IPS DF 6.9 (cell line): ENCODE data around the gene CTNNA3.
"Not testable (repeated sequence)": the region's sequence is repeated elsewhere in the genome, so short reads cannot be mapped to it uniquely, and the experiment has no call there.

ENCODE experiments used
- DNase-seq: peaks from one replicate; pipeline ENCODE4 v3.0.0-alpha.2; 2013; ENCODE audit warnings: low read depth, low spot score
- H3K27ac ChIP-seq: one replicate; pipeline ENCODE4 v1.5.1; 2013; ENCODE audit warnings: low read length, control low read depth
- H3K27me3 ChIP-seq: 2 replicates; pipeline ENCODE4 v1.6.1; 2013; ENCODE audit warnings: mild to moderate bottlenecking, low read length; ENCODE audit not compliant: control insufficient read depth, insufficient read depth
- H3K36me3 ChIP-seq: 2 replicates; pipeline ENCODE4 v1.6.1; 2013; ENCODE audit warnings: low read length; ENCODE audit not compliant: control insufficient read depth, insufficient read depth
- H3K4me1 ChIP-seq: 2 replicates; pipeline ENCODE4 v1.6.1; 2013; ENCODE audit warnings: low read length; ENCODE audit not compliant: control insufficient read depth, insufficient read depth
- H3K4me3 ChIP-seq: 2 replicates; pipeline ENCODE4 v1.5.1; 2013; ENCODE audit warnings: mild to moderate bottlenecking, low read length
- H3K9me3 ChIP-seq: 2 replicates; pipeline ENCODE4 v1.6.1; 2013; ENCODE audit warnings: low read length, inconsistent platforms; ENCODE audit not compliant: control insufficient read depth, insufficient read depth
- WGBS: extraction: QIAGEN DNeasy Blood & Tissue Kit; methylation state at CpG from one replicate; pipeline ENCODE4 v1.1.7; 2013; ENCODE audit warnings: mixed read lengths, missing lambda C conversion rate; ENCODE audit not compliant: insufficient read length, insufficient coverage; 5-methylcytosine and 5-hydroxymethylcytosine counted together

The CTNNA3 gene

DNA sequence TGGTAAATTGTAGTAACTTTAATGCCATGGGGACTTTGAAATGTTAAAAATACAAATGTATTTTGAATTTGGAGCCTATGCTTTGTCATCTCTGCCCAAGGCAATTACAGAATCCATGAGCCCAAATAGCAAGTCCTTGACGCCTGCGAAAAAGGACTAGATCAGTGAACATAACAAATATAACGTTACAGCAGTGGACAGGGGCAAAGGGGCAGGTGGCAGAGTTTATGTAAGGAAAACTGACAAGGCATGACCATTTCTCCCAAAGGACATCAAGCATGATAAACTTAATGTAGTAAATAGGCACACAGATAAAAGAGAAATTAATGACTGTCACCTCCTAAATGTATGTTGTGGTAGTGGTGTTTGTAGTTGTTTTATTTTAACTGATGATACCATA lies 473.1 kb downstream of the CTNNA3 start:
- H3K9me3 ChIP-seq = no peaks in the 10 kb centered on the region
- no CpG with 5 or more reads among the region's 3 CpGs for WGBS

DNA sequence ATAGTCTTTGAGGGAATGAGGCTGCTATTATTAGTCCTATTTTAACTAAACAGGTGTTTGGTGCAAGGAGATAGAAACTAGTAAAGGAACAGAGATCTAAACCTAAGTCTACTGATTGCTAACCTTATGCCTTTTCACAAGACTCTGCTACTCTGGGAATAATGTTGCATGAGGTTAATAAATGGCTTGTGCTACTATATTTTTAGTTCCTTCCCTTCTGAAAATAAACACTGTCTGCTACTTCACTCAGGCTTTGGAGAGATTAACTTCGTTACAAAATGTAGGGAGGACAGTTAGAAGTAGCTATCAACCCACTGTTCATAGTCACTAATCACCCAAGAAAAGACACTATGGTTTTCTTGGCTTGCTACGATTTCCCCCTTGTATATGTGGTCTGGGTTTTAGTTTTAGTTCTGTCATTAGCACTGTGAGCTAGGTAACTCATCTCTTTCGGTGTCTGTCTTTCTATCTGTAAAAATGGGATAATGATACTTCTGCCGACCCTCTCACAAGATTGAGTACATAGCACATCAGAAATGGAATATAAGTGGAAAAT lies 474.0 kb downstream of the CTNNA3 start:
- Histone ChIP-seq H3K27me3 (no peaks in the 10 kb centered on the region), H3K27ac (no peak overlapping the region), H3K4me3 (no peak overlapping the region), H3K4me1 (no peaks in the 10 kb centered on the region), H3K36me3 (no peaks in the 10 kb centered on the region), H3K9me3 (no peaks in the 10 kb centered on the region)
- no peak for DNase-seq
- no CpG with 5 or more reads among the region's 4 CpGs for WGBS

More for the DNA sequence above, 473.1 kb downstream of the CTNNA3 start:
- H3K4me3 ChIP-seq = no peak overlapping the region
- H3K27me3 ChIP-seq = no peaks in the 10 kb centered on the region
- H3K4me1 ChIP-seq = no peaks in the 10 kb centered on the region
- DNase-seq = no peak
- H3K36me3 ChIP-seq = no peaks in the 10 kb centered on the region
- no peak overlapping the region for H3K27ac ChIP-seq

DNA sequence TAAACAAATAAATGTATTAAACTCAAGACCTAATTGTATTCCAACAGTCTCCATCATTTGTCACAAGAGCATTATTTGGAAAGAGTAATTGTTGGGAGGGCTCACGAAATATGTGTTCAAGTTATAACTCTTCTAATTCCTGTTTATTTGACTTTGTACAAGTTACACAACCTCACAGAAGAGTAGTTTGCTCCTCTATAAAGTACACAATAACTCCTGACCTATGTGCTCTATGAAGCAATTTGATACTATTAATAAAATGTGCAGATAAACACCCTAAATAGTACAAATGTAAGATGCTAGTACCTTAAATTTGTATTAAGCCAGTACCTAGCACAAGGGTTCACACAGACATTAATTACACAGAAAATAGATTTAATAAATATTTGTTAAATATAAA lies 484.3 kb downstream of the CTNNA3 start:
- Histone ChIP-seq H3K4me3 (no peak overlapping the region), H3K27me3 (no peaks in the 10 kb centered on the region), H3K36me3 (no peaks in the 10 kb centered on the region), H3K9me3 (no peaks in the 10 kb centered on the region), H3K27ac (no peak overlapping the region), H3K4me1 (no peaks in the 10 kb centered on the region)
- no peak for DNase-seq
- WGBS = no CpG with 5 or more reads among the region's 1 CpG

DNA sequence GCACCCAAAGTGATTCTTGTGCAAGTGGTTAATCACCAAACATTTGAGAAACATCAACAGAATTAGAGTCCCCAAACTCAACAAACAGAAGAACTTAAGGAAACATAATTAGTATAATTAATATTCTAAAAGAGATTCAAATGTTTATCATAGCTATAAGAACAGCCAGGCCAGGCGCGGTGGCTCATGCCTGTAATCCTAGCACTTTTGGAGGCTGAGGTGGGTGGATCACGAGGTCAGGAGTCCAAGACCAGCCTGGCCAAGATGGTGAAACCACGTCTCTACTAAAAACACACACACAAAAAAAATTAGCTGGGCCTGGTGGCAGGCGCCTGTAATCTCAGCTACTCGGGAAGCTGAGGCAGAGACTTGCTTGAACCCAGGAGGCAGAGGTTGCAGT lies 488.1 kb downstream of the CTNNA3 start:
- H3K36me3 ChIP-seq, H3K4me1 ChIP-seq, H3K4me3 ChIP-seq, H3K9me3 ChIP-seq, DNase-seq, H3K27ac ChIP-seq, H3K27me3 ChIP-seq: not testable (repeated sequence)
- WGBS = no CpG with 5 or more reads among the region's 6 CpGs

DNA sequence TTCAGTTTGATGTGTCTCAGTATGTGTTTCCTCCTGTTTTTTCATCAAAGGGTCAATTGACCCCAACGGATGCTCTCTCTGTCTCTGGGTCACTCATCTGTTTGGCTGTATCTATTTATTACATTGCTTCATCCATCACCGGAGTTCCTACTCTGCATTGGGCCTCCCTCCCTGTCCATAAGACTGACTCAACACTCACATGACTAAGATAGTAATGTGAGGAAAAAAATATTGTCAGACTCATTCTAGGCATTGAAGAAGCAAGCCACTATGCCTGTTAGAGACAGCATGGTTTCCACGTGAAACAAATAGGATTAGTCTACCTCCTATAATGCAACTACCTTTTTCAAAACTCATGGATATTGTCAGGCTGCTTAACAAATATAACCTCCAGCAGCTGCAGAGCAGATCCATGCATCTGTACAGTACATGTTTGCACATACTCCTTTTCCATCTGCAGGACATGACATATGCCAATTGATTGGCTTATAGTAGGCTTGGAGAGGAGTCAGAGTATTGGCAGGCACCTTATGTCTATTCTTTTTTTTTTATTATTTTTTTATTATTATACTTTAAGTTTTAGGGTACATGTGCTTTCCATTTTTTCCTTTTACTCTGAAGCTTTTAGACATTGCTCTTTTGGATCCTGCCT lies 495.0 kb downstream of the CTNNA3 start:
- DNase-seq = no peak
- H3K36me3 ChIP-seq = no peaks in the 10 kb centered on the region
- no peaks in the 10 kb centered on the region for H3K27me3 ChIP-seq
- no peaks in the 10 kb centered on the region for H3K4me1 ChIP-seq
- no peak overlapping the region for H3K4me3 ChIP-seq
- no peak overlapping the region for H3K27ac ChIP-seq
- WGBS = no CpG with 5 or more reads among the region's 3 CpGs
- no peaks in the 10 kb centered on the region for H3K9me3 ChIP-seq

DNA sequence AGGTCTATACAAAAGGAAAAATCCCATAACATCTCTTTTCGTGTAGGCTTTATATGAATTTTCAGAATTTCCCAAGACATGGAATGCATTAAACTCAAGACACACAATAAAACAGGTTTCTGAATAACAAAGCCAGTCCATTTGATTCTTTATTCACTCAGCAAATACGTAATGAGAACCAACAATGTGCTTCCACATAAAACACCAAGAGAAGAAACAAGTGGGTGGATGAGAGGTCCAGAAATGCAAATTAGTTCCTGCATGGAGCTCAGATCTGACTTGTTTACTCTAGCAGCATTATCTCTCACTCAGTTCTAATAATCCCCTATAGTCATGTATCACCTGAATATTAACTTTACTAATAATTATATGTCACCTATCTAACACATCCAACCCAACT lies 520.6 kb downstream of the CTNNA3 start:
- no peaks in the 10 kb centered on the region for H3K36me3 ChIP-seq
- H3K27ac ChIP-seq = no peak overlapping the region
- no peak overlapping the region for H3K4me3 ChIP-seq
- no peaks in the 10 kb centered on the region for H3K27me3 ChIP-seq
- WGBS = no CpG with 5 or more reads among the region's 2 CpGs
- no peak for DNase-seq
- no peaks in the 10 kb centered on the region for H3K4me1 ChIP-seq
- H3K9me3 ChIP-seq = no peaks in the 10 kb centered on the region

DNA sequence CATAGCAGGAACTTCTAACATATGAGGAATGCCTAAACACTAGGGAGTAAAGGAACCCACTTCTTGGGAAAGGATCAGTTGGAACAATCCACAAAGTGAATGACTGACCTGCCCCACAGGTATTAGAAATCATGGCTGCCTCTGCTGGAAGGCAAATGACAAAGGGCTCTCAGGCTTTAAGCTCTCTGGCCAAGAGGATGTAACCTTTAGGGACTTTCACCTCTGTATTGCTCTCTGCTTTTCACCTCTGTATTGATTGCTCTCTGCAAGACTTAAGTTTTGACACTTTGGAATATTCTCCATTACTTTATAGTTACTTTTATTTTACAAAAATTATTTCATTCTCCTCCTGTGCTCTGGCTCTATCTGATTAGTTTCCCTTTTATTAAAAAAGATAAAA lies 522.2 kb downstream of the CTNNA3 start:
- H3K4me3 ChIP-seq = no peak overlapping the region
- H3K27me3 ChIP-seq = no peaks in the 10 kb centered on the region
- H3K4me1 ChIP-seq = no peaks in the 10 kb centered on the region
- H3K36me3 ChIP-seq = no peaks in the 10 kb centered on the region
- H3K9me3 ChIP-seq = no peaks in the 10 kb centered on the region
- no peak for DNase-seq
- no peak overlapping the region for H3K27ac ChIP-seq

DNA sequence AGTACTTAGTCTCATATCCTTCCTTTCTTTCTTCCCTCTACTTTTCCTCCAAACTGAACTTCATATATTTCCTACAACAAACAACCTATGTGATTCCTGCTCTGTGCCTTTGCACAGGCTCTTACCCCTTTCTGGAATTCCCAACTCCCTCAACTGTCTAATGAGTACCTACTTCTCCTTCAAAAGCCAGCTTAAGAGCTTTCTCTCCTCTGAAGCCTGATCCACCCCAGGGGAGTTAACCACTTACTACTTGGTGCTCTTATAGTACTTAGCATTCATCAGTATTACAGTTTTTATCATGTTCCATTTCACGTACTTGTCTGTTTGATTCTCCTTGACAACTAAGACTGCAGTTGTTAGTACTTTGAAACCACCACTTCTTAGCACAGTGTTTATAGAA lies 524.0 kb downstream of the CTNNA3 start:
- Histone ChIP-seq H3K27me3 (no peaks in the 10 kb centered on the region), H3K27ac (no peak overlapping the region), H3K4me3 (no peak overlapping the region), H3K4me1 (no peaks in the 10 kb centered on the region), H3K36me3 (no peaks in the 10 kb centered on the region), H3K9me3 (no peaks in the 10 kb centered on the region)
- WGBS = no CpG with 5 or more reads among the region's 1 CpG
- DNase-seq = no peak

DNA sequence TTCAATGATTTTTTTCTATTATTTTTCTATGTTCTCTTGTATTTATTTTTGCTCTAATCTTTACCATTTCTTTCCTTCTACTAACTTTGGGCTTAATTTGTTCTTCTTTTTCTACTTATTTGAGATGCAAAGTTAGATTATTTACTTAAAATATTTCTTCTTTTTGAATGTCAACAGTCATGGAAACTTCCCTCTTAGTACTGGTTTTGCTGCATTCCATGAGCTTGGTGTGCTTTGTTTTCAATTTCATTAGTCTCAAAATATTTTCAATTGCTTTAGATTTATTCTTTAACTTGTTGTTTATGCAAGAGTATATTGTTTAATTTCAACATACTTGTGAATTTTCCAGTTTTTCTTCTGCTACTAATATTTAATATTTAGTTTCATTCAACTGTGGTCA lies 539.8 kb downstream of the CTNNA3 start:
- H3K27me3 ChIP-seq = no peaks in the 10 kb centered on the region
- no peaks in the 10 kb centered on the region for H3K9me3 ChIP-seq
- H3K36me3 ChIP-seq = no peaks in the 10 kb centered on the region
- no peak overlapping the region for H3K27ac ChIP-seq
- no peak overlapping the region for H3K4me3 ChIP-seq
- no peaks in the 10 kb centered on the region for H3K4me1 ChIP-seq
- no peak for DNase-seq

DNA sequence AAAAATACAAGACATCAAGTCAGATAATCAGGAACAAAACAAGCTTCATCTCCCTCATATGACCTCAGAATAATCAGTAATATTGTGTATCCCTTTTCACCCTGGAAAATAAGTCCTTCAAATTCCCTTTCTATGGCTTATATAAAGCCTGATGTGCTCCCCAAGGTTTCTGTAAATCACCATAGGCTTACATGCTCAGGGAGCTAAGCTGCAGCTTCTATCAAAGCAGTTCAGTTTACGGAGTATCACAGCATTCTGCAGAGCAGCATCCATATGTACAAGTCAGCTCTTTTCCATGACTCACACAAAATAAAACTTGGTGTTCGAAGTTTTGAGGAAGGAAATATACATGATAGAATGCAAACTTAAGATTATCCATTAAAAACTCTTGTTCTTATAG lies 544.5 kb downstream of the CTNNA3 start:
- Histone ChIP-seq H3K27ac (no peak overlapping the region), H3K4me1 (no peaks in the 10 kb centered on the region), H3K36me3 (no peaks in the 10 kb centered on the region), H3K4me3 (no peak overlapping the region), H3K9me3 (no peaks in the 10 kb centered on the region), H3K27me3 (no peaks in the 10 kb centered on the region)
- no CpG with 5 or more reads among the region's 2 CpGs for WGBS
- no peak for DNase-seq

DNA sequence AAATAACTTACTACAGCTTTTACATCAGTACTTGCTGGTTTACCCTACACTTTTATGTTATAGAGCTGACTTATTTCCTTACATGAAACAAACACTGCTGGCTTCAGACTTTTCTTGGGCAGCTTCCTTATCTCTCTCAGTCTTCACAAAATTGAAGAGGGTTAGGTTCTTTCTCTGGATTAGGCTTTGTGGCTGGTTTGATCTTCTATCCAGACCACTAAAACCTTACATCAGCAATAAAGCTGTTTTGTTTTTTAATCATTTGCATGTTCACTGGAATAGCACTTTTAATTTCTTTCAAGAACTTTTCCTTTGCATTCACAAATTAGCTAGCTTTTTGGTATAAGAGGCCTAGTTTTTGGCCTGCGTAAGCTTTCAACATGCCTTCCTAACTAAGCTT lies 551.5 kb downstream of the CTNNA3 start:
- H3K4me3 ChIP-seq = no peak overlapping the region
- H3K9me3 ChIP-seq = no peaks in the 10 kb centered on the region
- H3K27me3 ChIP-seq = no peaks in the 10 kb centered on the region
- no CpG with 5 or more reads among the region's 1 CpG for WGBS
- H3K4me1 ChIP-seq = no peaks in the 10 kb centered on the region
- no peak overlapping the region for H3K27ac ChIP-seq
- H3K36me3 ChIP-seq = no peaks in the 10 kb centered on the region
- no peak for DNase-seq
